Retinal pigment epithelial cell (primary cell): Measurements from ENCODE around the gene DCLK1.

Experiments
- DNase-seq: peaks from one replicate; pipeline ENCODE4 v3.0.0-alpha.2; 2010; ENCODE audit warnings: low read depth
- H3K4me3 ChIP-seq: 2 replicates; pipeline ENCODE4 v1.5.1; 2011; ENCODE audit warnings: mild to moderate bottlenecking, low read length, control low read depth, moderate library complexity
- CTCF ChIP-seq: conservative IDR thresholded peaks from 2 replicates; pipeline ENCODE4 v1.5.1; 2011; ENCODE audit warnings: low read depth, low read length, control low read depth, inconsistent platforms

DCLK1 gene

GRCh38 chr13:35859981-35860380, 271.2 kb downstream of the DCLK1 start:
- DNase-seq = no peak
- TF ChIP-seq CTCF = no peak
- no peak overlapping the region for H3K4me3 ChIP-seq

GRCh38 chr13:35858665-35859064, 272.5 kb downstream of the DCLK1 start:
- H3K4me3 ChIP-seq = no peak overlapping the region
- DNase-seq = no peak
- no peak for TF ChIP-seq CTCF

GRCh38 chr13:35857769-35858168, 273.4 kb downstream of the DCLK1 start:
- no peak overlapping the region for H3K4me3 ChIP-seq
- no peak for TF ChIP-seq CTCF
- DNase-seq = peak; percentile 58

GRCh38 chr13:35856721-35857364, 274.3 kb downstream of the DCLK1 start:
- no peak for TF ChIP-seq CTCF
- no peak for DNase-seq
- no peak overlapping the region for H3K4me3 ChIP-seq

GRCh38 chr13:35856084-35856483, 275.1 kb downstream of the DCLK1 start:
- no peak for TF ChIP-seq CTCF
- no peak overlapping the region for H3K4me3 ChIP-seq
- no peak for DNase-seq

- TF ChIP-seq CTCF = no peak
- peak; percentile 13 for DNase-seq
These were observed 275.6 kb downstream of the DCLK1 start for GRCh38 chr13:35855531-35856019.

GRCh38 chr13:35854286-35854685, 276.9 kb downstream of the DCLK1 start:
- no peak for DNase-seq
- no peak overlapping the region for H3K4me3 ChIP-seq
- no peak for TF ChIP-seq CTCF

More at GRCh38 chr13:35855531-35856019, 275.6 kb downstream of the DCLK1 start:
- no peak overlapping the region for H3K4me3 ChIP-seq
